NCI-H1694 treated with DMSO at 0.1 percent for 48 hours (cell line): ENCODE measurements around the gene NYNRIN.
"Not testable (repeated sequence)": the region's sequence is repeated elsewhere in the genome, so short reads cannot be mapped to it uniquely, and the experiment has no call there.

Experiments used
- DNase-seq: peaks from one replicate; lab custom pipeline; 2025; lab: John Stamatoyannopoulos, UW

NYNRIN gene

GRCh38 chr14:24398653-24399446, at the start of gene NYNRIN:
Gene NYNRIN, plus strand, starts transcription at chr14:24399003. Its CDS starts 244 bp downstream, at chr14:24399247.
- peak; percentile 47 for DNase-seq

DNA sequence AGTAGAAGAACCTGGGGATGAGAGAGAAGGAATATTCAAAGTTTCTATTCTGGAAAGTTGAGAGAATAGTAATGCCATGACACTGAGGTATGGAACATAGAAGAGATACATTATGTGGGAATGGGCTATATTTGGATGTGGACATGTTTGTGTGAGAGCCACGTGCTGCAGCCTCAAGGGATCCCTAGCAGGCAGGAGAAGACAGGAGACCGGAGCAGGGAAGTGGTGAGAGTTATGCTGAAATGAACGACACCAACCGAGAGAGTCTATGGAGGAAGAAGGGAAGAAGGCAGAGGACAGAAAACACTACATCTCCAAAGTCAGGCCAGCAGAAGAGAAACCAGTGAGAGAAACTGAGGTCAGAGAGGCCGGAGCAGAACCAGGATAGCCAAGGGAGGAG, 49.1 kb upstream of the NYNRIN start:
- DNase-seq, result no peak

DNA sequence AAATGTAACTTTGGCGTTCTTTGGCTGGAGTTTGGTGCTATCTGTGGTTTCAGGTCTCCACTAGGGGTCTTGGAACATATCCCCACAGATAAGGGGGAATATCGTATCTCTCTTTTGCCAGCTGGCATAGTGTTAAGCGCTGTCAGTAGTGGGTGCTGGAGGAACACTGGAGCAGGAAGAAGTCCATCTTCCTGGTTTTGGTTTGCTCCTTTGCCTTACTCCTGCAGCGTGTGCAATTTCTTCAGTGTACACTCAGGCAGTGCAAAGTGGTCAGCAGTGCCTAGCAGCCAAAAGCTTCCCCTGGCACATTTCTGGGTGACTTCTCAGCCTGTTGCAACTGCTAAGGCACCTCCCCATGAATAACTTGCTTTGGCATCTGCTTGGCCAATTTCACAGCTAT, 47.3 kb upstream of the NYNRIN start:
- no peak for DNase-seq

- no peak for DNase-seq
These were observed 45.0 kb upstream of the NYNRIN start for GRCh38 chr14:24353559-24354481.

DNA sequence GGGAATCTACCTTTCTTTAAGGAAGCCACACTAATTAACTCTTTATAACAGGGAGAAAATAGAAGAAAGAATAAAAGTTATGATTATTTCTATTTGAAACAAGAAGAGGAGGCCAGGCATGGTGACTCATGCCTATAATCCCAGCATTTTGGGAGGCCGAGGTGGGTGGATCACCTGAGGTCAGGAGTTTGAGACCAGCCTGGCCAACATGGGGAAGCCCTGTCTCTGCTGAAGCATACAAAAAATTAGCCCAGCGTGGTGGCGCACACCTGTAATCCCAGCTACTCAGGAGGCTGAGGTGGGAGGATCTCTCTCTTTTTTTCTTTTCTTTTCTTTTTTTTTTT, 44.3 kb upstream of the NYNRIN start:
- DNase-seq, result not testable (repeated sequence)

- no peak for DNase-seq
These were observed 43.8 kb upstream of the NYNRIN start for GRCh38 chr14:24355009-24355408.

DNA sequence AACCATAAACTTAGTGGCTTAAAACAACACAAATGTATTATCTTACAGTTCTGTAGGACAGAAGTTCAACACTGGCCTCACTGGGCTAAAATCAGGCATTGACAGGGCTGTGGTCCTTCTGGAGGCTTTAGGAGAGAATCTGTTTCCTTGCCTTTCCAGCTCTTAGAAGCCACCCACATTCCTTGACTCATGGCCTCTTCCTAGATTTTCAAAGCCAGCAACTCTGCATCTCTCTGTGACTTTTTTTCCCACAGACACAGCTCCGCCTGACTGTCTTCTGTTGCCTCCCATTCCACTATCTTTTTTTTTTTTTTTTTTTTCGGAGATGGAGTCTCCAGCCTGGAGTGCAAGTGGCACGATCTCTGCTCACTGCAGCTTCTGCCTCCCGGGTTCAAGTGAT, 42.6 kb upstream of the NYNRIN start:
- no peak for DNase-seq

- no peak for DNase-seq
These were observed 38.5 kb upstream of the NYNRIN start for GRCh38 chr14:24360281-24360680.

GRCh38 chr14:24361326-24361725, 37.5 kb upstream of the NYNRIN start:
- DNase-seq, result no peak

GRCh38 chr14:24362241-24362960, 36.4 kb upstream of the NYNRIN start:
- DNase-seq, result no peak

DNA sequence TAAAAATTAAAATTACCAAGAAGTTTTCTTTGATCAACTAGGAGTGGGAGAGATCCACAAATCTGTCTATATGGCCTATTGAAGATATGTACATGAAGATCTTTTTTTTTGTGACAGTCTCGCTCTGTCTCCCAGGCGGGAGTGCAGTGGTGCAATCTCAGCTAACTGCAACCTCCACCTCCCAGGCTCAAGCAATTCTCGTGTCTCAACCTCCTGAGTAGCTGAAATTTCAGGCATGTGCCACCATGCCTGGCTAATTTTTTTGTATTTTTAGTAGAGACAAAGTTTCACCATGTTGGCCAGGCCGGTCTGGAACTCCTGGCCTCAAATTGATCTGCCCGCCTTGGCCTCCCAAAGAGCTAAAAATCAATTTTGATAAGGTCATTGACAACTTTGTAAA, 35.4 kb upstream of the NYNRIN start:
- no peak for DNase-seq

- DNase-seq, result no peak
These were observed 34.0 kb upstream of the NYNRIN start for GRCh38 chr14:24364841-24365240.

DNA sequence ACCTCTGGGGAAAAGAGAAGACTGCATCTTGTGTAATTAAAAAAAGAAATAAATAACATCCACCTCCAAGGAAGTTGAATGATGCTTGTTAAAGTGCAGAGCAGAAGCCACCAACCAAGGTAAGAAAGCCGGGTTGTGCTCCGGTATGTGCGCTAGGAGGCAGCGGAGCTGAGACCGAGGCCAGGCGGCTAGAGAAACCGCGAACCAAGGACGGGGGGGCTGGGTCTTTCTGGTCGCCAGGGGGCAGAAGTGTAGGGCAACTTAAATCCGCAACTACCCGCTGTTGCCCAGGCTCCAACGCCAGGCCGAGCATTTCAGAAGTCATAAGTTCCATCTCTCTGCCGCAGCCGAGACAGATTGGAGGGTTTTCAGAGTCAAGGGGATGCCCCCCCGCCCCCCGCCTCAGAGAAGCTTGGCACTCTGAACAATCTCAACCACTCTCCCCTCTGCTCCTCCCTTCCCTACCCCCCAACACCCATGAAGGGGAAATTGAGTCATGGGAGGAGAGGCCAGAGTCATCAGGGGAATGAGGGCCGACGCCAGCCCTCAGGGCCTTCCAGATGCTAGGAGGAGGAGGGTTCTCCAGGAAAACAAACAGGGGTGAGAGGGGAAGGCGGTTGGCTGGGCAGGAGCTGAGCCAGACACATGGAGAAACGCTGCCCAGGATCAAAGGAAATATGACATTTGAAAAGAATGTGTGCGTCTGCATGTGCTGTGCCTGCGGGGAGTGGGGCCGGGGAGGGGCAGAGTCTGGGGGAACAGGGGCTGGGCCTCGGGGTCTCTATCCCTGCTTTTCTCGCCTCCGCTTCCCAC, 33.0 kb upstream of the NYNRIN start:
- peak; percentile 92 for DNase-seq

DNA sequence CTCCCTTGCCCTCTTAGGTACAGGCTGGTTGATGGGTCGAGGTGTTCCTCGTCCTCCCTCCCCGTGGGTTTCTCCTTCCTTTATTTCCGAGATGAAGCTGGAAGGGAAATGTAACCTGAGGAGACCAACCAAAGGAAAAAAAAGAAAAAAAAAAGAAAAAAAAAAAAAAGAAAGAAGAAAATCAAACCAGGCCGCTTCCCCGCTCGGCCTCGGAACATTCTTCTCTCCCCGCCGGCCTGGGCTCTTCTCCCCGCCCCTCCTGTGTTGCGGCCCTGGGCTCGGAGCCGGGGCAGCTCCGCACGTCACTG, 32.4 kb upstream of the NYNRIN start:
- DNase-seq, result no peak

GRCh38 chr14:24366721-24367513, 31.9 kb upstream of the NYNRIN start:
- DNase-seq, result peak; percentile 97

DNA sequence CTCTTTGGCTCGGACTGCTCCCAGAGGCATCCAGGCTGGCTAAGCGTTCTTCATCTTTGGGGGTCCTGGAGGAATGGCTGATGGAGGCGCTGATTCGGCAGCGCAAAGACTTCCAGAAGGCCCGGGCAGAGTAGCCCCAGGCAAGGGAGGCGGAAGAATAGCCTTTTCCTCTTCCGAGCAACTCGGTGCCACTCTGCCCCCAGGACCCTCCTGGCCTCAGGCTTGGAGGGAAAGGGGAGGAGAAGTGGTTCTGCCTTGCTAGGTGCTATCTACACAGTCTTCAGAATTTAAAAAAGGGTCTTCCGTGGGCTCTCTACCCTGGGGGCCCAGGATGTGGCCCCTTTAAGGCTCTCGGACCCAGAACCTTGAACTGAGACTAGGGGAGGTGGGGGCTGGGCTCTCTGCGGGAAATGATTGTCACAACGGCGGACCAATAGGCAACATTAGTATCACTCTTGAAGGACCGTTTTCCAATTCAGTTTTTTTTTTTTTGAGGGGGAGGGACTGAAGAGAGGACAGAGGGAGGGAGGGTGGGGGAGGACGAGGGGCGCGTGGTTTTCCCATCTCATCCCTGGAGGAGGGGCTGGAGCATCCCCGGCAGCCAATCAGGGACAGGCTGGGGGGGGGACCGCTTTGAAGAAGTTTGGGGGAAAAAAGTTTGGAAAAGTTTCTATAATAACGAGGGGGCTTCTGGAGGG, 31.1 kb upstream of the NYNRIN start, which contains the start of gene NFATC4:
Gene NFATC4, plus strand, starts transcription at position 671 of the 698 bp plus-strand sequence. CDS start 157 bp downstream, outside the sequence.
- peak; percentile 92 for DNase-seq

GRCh38 chr14:24368212-24368561, 30.6 kb upstream of the NYNRIN start:
- no peak for DNase-seq

GRCh38 chr14:24368562-24369252, 30.1 kb upstream of the NYNRIN start:
- peak; percentile 75 for DNase-seq

GRCh38 chr14:24369463-24369862, 29.3 kb upstream of the NYNRIN start:
- no peak for DNase-seq
